Hepatic stellate cell (primary cell): ENCODE measurements around the gene PPM1M.

Experiments
- DNase-seq: peaks from one replicate; pipeline ENCODE4 v3.0.0; 2011; ENCODE audit warnings: low spot score

The PPM1M gene

DNA sequence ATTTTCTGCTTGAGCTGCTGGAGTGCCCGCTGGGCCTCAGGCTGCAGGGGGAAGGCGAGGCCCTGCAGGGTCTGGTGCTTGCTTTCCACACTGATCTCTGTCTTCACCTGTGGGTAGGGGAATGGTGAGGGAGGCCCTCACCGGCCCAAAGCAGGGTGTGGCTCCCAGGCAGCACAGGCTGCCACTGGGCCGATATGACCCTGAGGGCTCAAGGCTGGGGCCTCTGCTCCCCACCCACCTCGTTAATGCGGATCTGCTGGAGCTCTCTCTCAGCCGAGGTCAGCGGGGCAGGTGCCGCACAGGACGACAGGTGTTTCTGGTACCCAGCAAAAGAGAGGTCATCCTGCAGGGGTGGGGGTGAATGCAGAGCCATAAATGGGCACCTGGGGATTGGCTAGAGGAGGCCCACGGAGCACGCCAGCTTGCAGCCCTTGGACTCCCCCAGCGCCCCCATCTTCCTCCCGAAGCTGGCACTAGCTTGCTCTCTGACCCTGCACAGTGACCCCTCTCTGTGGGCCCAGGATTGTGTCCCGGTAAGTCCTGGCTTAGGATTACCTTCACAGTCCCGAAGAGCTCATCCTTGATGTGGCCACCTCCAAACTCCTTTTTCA, 14.6 kb upstream of the PPM1M start:
- no peak for DNase-seq

DNA sequence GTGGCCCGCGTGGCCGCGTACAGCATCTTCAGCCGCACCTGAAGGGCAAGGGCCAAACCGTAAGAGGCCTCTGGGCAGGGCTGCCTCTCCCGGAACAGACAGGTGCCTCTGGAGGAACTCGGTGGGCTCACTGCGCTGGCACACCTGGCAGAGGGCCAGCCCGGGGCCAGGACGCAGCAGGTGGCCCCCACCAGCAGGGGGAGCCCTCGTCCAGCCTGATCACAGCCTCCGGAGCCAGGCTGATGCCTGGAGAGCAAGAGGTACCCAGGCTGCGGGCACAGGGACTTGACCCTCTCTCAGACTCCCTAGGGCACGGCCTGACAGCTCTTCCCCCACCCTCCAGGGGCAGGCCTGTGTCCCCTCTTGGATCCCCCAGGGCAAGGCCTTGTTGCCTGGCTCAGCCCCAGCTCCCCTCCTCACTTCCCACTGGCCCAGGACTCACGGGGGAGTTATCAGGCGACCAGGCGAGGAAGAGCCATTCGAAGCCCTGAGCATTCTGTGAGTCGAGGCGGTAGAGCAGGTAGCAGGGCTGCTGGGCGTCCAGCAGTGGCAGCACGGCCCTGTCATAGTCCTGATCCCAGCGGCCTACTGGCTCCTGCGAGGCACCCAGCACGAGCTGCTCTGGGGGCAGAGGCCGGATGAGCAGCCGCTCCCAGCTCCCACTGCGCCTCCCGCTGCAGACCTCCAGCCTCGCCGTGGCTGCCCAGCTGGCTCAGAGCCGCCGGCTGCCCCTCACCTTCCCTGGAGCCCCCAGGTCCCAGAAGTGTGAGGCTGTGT, 13.9 kb upstream of the PPM1M start:
- peak; percentile 71 for DNase-seq

DNA sequence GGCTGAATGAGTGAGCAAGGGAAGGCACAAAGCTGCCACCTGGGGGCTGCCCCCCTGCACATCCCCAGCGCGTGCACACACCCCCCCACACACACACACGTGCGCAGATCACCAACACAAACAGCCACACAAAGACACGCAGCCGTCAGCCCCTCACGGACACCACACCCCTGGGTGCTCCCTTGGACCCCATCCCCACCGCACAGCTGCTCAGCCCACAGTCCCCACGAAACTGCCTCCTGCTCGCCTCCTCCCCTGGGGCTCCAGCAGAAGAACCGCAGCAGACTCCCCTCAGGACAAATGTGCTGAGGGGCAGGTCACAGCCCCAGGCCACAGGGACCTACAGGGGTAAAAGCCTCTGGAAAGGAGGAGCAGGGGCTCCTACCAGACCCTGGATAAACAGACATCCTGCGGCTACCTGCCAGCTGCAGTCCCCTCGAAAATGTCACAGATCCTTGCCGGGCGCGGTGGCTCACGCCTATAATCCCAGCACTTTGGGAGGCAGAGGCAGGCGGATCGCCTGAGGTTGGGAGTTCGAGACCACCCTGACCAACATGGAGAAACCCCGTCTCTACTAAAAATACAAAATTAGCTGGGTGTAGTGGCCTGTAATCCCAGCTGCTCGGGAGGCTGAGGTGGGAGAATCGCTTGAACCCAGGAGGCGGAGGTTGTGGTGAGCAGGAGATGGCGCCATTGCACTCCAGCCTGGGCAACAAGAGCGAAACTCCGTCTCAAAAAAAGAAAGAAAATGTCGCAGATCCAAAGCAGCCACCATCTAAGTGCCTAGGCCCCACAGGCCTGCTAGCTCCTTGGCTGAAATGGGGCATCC, 13.1 kb upstream of the PPM1M start:
- no peak for DNase-seq

DNA sequence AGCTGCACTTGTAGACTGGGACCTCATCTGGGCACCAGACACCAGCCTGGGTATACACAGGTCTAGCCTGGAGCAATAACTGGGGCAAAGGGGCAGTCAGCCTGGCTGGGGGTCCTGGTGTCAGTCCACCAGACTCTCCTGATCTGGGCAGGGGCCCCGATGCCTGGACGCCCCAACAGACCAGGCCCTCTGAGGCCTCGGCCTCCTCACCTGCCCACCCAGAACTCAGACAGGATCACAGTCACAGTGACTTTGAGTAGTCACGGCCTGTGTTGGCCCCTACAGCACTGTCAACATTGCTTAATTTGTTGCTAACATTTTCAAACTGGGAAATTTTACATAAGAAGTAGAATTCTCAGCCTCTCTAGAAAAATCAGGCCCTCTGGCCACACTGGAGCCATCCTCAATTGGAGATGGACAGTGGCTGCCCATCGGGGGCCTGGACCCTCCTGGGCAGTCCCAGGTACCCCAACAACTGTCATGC, 12.4 kb upstream of the PPM1M start:
- no peak for DNase-seq

DNA sequence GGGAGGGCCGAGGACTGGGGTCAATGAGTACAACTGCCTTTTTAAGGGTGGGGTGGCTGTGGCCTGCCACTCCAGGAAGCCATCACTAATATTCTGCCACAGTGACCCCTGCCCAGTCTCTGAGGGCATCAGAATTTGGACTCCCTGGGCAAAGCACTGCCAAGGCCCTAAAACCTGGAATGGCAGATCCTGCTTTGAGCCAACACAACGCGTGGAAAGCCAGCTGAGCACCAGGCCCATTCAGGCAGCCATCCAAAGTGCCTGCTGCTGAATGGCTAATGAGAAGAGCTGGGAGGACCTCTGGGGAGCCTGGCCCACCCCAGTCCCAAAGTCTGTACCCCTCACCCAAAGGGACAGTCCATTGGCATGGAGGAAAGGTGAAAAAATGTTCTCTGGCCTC, 11.6 kb upstream of the PPM1M start:
- no peak for DNase-seq

DNA sequence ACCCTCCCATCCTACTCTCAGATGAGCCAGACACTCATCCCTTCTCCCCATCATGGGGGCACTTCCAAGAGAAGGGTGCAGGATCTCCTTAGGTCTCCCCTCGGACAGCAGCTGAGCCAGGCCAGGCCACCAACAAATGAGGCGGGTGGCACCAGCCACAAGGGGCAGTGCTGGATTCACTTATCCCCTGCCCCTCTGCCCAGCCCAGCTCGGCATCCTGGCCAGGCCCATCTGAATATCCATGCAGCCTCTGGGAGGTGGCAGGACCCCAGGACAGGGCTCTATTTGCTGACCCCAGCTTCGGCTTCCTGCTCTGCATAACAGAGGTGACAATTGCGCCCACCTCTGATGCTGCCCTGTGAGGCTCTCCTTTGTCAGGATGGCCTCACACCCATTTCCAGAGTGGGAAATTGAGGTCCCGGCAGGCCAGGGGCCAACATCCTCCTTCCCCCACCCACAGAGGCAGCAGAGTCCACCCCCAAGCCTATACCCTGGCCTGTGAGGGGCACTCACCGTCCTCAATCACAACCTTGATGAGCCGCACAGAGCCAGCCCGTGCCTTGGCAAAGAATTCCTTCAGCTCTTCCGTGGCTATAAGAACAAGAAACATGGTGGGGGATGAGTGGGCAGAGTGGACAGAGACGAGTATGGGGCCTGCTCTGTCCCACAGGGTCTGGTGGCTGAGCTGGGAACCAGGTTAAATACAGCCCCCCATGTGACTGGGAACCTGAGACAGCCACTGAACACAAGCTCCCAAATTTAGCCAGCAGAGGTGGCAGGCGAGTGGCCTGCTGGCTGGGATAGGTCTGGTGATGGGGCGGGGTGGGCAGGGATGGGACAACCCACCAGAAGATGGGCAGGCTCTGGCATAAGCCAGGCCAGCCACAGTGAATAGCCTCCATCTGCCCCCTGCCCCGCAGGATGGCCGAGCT, 10.8 kb upstream of the PPM1M start:
- no peak for DNase-seq

DNA sequence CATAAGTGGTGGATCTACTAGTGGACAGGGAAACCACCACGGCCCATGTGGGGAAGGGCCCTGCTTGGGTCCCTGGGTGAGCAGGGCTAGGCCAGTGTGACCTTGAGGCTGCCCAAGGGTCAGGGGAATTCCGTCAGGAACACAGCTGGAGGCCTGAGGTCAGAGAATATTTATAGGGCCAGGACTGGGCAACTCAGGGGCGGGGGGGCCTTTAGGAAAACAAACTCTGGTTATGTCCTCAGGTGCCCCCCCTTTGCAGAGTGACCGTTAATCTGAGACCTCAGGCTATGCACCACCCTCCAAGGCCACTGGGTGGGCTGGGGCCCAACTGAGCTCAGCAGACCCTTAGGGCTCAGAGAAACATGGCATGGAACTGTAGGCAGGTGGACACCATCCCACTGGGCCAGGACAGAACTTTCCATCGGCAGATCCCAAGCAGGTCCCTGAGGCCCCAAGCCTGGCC, 9.1 kb upstream of the PPM1M start:
- no peak for DNase-seq

DNA sequence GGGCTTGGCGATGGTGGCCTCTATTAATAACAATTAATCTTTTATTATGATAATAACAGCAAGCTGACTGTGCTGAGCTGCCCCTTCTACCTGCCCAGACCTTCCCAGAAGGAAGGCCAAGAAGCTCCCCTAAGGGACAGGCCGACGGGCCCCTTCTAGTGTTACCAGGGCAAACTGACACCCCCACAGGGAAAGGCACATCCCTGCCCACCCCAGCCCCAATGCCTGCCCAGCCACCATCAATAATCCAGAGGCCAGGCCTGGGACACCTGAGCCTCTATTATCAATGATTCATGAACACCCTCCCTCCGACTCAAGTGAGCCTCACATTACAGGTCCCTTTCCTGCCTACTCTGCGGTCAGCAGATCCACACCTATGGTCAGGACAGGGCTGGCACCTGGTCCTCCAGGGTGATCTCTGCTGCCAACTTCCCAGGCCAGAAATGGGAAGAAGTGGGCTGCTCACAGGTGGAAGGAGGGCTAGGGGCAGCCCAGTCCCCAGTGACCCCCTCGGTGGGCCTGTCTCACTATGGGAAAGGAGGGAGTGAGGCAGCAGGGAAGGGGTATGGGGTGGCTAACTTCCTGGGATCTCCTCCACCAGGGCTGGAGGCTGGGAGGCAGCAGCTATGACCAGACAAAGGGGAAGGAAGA, 8.4 kb upstream of the PPM1M start:
- DNase-seq, result no peak

DNA sequence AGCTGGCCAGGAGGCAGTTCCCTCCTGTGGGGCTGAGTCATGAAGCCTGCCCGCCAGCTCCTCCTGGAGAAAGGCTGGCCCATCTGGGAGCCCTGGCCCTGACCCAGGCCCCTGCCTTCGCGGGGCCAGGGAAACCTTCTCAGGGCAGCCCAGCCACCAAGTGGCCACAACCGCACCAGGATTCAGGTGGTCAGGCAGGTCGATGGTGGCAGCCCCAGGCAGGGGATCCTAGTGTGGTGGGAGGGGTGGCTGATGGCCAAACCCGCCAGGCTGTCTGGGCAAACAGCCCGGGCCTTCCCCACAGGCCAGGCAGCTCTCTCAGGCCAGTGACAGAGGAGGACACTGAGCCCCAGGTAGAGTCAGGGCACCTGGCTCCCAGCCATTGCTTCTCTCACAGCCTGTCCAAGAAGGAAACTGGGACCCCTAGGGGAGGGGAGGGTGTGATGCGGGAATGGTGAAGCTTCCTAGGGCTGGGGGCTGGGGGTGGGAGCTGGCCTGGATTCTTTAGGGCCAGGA, 7.8 kb upstream of the PPM1M start:
- DNase-seq, result peak; percentile 99

DNA sequence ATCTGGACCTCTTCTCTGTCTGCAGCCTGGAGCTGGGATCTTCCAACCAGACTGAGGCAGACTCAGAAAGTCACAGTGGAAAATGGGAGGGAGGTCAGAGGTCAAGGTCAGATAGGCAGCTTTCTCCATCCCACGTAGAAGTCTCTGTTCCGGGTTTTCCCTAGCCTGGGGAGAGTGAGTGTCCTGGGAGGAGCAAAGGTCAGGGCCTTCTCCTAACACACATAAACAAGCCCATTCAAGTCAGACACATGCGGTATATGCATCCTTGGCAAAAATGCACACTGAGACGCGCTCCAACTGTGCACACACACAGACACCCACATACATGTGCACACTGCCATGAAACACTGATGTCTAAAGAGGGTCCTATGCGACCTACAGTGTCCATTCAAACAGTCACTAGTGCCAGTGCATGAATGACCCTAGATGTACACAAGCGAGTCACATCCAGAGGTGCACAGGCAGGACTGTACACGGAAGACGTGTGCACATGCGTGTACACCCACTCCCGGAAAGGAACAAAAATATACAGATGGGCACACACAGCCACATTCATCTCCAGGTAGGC, 7.3 kb upstream of the PPM1M start:
- no peak for DNase-seq

DNA sequence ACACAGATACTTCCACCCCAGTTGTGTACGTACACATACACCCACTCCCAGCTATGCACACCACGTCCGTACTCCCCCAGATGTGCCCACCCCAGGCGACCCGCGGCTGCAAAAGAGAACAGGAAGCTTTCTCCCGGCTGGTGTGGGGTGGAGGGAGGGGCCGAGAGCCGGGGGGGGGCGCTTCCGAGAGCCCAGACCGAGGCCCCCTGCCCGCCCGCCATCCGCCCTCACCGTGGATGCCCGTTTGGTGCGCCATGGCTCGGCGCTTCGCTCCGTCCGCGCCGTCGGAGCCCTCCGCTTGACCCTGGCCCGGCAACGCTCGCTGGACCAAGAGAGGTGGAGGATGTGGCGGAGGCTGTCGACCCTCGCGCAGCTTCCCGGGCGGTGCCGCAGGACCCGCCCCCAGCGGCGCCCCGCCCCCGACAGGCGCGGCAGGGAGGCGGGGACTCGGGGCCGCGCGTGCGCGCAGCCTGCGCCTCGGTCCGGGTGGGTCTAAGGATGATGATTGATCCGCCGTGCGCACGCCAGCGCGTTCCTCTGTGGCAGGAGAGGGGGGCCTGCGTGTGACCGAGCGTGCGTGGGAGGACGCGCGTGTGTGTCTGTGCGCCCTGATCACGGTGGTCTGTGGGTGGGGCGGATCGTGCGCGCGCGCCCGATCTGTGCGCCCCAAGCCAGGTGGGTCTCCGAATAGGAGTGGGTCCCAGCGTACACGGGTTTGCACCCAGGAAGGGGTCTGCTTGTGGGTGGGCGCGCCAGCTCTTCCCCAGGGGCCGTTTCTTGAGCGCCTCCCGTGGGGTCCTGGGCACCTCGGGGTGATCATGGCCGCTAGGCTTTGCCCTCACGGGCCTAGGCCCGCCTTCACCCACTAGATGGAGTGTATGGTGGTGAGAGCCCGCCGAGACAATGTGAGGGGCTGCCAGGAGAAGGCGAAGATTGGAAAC, 6.5 kb upstream of the PPM1M start, which contains the start of gene TWF2:
Gene TWF2 (minus strand): TSS at position 398 of the 941 bp plus-strand sequence. CDS start 142 bp downstream, at position 256.
- peak; percentile 99 for DNase-seq

DNA sequence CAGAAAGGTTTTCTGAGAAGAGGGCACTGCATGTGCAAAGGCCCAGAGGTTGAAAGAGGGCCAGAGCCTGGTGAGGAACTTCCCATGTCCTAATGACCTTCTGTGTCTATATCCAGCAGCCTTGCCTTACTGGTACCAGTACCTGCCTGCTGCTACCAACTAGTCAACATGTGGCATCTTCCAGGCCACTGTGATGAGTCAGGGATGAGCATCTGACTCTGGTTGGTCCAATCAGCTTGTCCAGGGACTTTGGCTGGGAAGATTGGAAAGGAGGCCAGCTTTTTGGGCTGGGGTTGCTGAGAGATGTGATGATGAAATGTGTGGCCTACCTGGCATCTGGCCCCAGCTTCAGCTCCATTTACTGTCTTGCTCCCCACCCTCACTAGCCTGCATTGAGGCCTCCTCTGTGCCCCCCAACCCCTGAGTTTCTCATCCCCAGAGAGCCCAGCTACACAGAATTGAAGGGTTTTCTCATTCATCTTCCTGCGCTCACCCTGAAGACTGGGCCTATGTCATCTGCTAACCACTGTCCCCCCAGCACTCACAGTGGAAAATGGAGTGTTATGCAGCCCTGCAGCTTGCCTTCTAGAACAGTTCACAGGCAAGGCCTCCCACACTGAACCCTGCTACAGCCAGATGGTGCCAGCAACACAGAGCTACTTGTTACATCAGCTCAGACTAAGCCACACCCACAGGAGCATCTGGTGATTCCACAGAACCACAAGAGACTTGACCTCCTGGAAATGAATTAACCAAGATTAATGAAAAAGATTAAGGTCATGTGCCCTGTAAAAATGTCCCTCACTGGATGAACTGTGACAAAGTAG, 5.3 kb upstream of the PPM1M start:
- DNase-seq, result peak; percentile 93

DNA sequence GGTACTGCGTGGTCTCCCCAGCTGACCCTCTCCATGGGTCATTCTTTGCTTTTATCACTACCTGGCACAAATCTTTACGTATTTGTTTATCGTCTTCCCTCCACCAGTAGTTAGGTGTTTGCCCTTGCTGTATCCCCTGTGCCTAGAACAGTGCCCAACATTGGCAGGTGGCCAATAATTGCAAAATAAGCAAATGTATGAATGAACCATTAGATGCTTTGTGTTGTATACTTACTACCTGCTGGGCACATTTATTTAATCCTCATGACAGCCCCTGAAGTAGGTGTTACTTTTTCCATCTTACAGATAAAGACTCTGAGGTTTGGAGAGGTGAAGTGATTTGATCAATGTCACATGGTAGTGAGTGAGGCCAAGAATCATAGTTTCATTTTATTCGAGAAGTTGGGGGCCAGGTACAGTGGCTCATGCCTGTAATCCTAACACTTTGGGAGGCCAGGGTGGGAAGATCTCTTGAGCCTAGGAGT, 4.6 kb upstream of the PPM1M start:
- DNase-seq, result no peak

DNA sequence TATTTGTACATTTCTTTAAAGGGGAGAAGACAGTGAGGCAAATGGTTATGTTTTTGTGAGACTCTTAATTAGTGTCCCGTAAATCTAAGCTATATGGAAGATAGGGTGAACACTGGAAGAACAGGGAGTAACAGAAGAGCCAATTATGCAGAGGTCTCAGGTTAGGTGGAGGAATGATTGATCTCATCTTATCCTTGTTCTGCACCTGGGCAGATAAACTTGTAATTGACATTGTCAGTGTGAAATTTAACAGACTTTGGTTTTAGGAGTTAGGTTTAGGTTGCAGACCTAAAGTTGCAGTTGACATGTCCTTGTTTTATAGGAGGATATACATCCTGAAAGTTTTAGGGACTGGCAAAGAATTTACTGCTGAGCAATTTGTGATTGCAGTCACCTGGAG, 3.5 kb upstream of the PPM1M start:
- no peak for DNase-seq

DNA sequence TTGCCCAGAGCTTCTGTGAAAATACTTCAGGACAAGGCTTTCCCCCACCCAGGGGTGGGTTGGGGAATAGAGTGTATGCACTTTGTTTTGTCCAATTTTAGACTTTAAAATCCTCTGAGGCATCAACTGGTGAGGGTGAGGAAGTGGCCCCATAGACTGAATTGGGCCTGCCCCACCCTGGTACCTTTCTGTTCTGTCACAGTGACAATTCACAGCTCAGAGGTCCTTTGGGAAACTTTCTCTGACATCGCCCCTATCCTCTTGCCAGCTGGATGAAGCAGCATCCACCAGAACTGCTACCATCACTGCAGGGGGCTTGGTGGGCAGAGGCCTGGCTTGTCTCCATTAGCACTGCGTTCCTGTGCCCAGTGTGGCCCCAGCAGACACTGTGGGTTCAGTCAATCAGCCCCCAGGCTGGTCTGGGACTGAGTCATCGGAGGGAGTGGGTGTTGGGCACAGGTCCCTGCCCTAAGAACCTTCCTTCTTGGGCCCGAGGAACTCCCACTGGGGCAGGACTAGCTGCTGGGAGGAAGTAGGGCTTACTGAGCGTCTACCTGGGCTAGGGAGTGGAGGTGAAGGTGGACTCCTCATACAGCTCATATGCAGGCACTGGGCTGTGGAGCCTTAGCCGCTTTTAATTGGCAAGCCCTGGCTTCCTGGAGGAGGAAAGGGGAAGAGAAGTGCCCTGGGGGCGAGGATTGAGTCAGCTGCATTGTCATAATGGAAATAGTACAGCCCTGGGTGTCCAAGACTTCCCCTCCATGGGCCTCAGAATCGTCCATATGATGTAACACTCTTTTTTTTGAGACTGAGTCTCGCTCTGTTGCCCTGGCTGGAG, 1.5 kb upstream of the PPM1M start:
- DNase-seq, result no peak

DNA sequence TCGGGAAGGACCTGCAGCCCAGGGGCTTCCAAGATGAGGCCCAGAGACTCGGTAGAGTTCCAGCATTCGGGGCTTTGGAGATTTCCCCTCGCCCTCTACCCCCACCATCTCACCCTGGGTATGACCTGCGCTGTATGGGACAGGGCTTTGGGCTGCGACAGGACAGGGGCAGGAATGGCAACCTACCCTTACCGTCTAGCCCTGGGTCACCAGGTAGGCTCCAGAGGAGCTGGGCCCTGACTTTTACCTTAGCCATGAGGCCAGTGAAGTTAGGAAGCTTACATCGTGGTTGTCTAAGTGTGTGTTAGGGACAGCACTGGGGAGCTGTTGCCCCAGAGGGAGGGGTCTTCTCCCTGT, 683 bp downstream of the PPM1M start:
- DNase-seq, result no peak

DNA sequence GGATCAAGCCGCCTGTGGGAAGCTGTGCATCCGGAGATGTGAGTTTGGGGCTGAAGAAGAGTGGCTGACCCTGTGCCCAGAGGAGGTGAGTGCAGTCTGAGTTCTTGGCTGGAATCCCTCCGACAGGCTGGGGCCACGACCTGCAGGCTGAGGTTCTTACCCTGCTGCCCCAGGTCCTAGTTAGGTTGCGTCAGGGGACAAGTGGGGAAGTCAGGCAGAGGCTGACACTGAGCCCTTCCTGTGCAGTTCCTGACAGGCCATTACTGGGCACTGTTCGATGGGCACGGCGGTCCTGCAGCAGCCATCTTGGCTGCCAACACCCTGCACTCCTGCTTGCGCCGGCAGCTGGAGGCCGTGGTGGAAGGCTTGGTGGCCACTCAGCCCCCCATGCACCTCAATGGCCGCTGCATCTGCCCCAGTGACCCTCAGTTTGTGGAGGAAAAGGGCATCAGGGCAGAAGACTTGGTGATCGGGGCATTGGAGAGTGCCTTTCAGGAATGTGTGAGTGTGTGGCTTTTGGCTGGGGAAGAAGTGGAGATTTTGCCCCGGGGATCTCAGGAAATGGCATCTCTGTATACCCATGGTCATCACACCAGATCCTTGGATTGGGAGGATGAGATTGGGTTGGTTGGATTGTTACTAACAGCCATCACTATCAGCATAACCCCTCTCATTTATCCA, 1.3 kb downstream of the PPM1M start:
- DNase-seq, result no peak
